Right lobe of liver (tissue), 4 donors: ENCODE data around the gene SPATS2L.

Experiments
- POLR2A ChIP-seq: fragments of 450-650 bp; IDR thresholded peaks from one replicate; pipeline ENCODE4 v1.6.1; 2017; ENCODE audit warnings: antibody characterized with exemption, mild to moderate bottlenecking
- TF ChIP-seq, protein P1 (sequence below), 4 donors: fragments of 200-600 bp in 3 of 4; fragments of 450-650 bp in 1 of 4; IDR thresholded peaks; one replicate each; pipeline versions ENCODE4 v1.5.1 to v1.8.0; 2016 to 2022; ENCODE audit warnings: antibody characterized with exemption in 4 of 4, mild to moderate bottlenecking in 2 of 4
- donor health status: DM: no; HTN: no; CAD: no.
- donor health status: DM: no; HTN: no; CAD: no.
- donor health status: DM: no; HTN: yes; CAD: no.

DNA sequence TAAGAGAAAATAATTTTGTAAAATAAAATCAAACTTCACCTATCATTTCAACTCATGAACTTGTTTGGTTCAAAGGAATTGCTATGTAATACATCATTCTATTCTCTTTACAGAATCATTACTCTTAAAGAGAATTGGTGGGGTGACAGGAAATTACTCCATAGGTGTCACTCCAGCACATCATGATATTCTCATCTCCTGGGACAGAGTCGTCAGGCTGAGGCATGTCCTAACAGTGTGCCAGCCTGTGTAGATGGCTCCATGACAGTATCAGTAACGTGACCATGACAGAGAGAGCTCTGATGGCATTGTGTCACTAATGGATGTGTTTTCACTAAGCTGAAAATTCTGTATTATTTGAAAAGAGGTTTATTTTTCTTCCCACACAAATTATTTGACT is 13.9 kb downstream of the SPATS2L start:
- TF ChIP-seq, protein P1, sequence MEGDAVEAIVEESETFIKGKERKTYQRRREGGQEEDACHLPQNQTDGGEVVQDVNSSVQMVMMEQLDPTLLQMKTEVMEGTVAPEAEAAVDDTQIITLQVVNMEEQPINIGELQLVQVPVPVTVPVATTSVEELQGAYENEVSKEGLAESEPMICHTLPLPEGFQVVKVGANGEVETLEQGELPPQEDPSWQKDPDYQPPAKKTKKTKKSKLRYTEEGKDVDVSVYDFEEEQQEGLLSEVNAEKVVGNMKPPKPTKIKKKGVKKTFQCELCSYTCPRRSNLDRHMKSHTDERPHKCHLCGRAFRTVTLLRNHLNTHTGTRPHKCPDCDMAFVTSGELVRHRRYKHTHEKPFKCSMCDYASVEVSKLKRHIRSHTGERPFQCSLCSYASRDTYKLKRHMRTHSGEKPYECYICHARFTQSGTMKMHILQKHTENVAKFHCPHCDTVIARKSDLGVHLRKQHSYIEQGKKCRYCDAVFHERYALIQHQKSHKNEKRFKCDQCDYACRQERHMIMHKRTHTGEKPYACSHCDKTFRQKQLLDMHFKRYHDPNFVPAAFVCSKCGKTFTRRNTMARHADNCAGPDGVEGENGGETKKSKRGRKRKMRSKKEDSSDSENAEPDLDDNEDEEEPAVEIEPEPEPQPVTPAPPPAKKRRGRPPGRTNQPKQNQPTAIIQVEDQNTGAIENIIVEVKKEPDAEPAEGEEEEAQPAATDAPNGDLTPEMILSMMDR (IDR thresholded peaks at IDR 0.05), result no peak
- no peak for TF ChIP-seq POLR2A
